ENCODE measurements around the gene DBI.
A peak's percentile ranks its signal among the peaks of the same experiment; 100 is the strongest.
"Not testable (repeated sequence)": the region's sequence is repeated elsewhere in the genome, so short reads cannot be mapped to it uniquely, and the experiment has no call there.

Gene DBI

GRCh38 chr2:119373907-119374745 is 7.3 kb downstream of the DBI start:
- not testable (repeated sequence) for H3K27ac Mint-ChIP-seq; H3K4me1 Mint-ChIP-seq; DNase-seq (ENCODE audit: low spot score in 2 of 2); H3K9me3 Mint-ChIP-seq; H3K4me3 Mint-ChIP-seq; ATAC-seq (ENCODE audit: low read depth); H3K27me3 Mint-ChIP-seq
- H3K36me3 Mint-ChIP-seq = peaks cover 45% of the 10 kb centered on the region

- peaks cover 30% of the 10 kb centered on the region for H3K36me3 Mint-ChIP-seq
- not testable (repeated sequence) for H3K27ac Mint-ChIP-seq; H3K27me3 Mint-ChIP-seq; H3K4me1 Mint-ChIP-seq; DNase-seq (ENCODE audit: low spot score in 2 of 2); H3K4me3 Mint-ChIP-seq; H3K9me3 Mint-ChIP-seq; ATAC-seq (ENCODE audit: low read depth)
Measured at GRCh38 chr2:119376406-119376805, 9.6 kb downstream of the DBI start.

- DNase-seq (ENCODE audit: low spot score in 2 of 2) = no peak
- Mint-ChIP-seq H3K27me3 (no peaks in the 10 kb centered on the region), H3K4me3 (no peak overlapping the region), H3K27ac (no peak overlapping the region), H3K9me3 (peaks cover 7% of the 10 kb centered on the region), H3K4me1 (no peaks in the 10 kb centered on the region), H3K36me3 (peaks cover 28% of the 10 kb centered on the region)
- ATAC-seq (ENCODE audit: low read depth) = no peak
Measured at GRCh38 chr2:119376810-119377209, 10.0 kb downstream of the DBI start.

GRCh38 chr2:119377294-119377992 is 10.7 kb downstream of the DBI start:
- H3K36me3 Mint-ChIP-seq = peaks cover 23% of the 10 kb centered on the region
- peaks cover 7% of the 10 kb centered on the region for H3K9me3 Mint-ChIP-seq
- H3K4me3 Mint-ChIP-seq = no peak overlapping the region
- no peak for ATAC-seq (ENCODE audit: low read depth)
- no peaks in the 10 kb centered on the region for H3K27me3 Mint-ChIP-seq
- no peak for DNase-seq (ENCODE audit: low spot score in 2 of 2)
- H3K27ac Mint-ChIP-seq = no peak overlapping the region
- H3K4me1 Mint-ChIP-seq = no peaks in the 10 kb centered on the region

- Mint-ChIP-seq H3K27ac (no peak overlapping the region), H3K36me3 (peaks cover 18% of the 10 kb centered on the region)
Measured at GRCh38 chr2:119377993-119378345, 11.2 kb downstream of the DBI start.

GRCh38 chr2:119378566-119378965 is 11.8 kb downstream of the DBI start:
- Mint-ChIP-seq H3K4me3 (no peak overlapping the region), H3K27me3 (no peaks in the 10 kb centered on the region), H3K9me3 (peaks cover 6% of the 10 kb centered on the region), H3K27ac (no peak overlapping the region), H3K4me1 (no peaks in the 10 kb centered on the region), H3K36me3 (peaks cover 12% of the 10 kb centered on the region)
- no peak for DNase-seq (ENCODE audit: low spot score in 2 of 2)
- no peak for ATAC-seq (ENCODE audit: low read depth)

More at GRCh38 chr2:119377993-119378345, 11.2 kb downstream of the DBI start:
- DNase-seq (ENCODE audit: low spot score in 2 of 2) (no peak), ATAC-seq (ENCODE audit: low read depth) (no peak)
- H3K27me3 Mint-ChIP-seq = no peaks in the 10 kb centered on the region
- H3K4me3 Mint-ChIP-seq = no peak overlapping the region
- H3K9me3 Mint-ChIP-seq = peaks cover 7% of the 10 kb centered on the region
- H3K4me1 Mint-ChIP-seq = no peaks in the 10 kb centered on the region

- DNase-seq (ENCODE audit: low spot score in 2 of 2) (no peak), ATAC-seq (ENCODE audit: low read depth) (no peak)
- Mint-ChIP-seq H3K36me3 (peaks cover 4% of the 10 kb centered on the region), H3K4me3 (no peak overlapping the region), H3K27ac (no peak overlapping the region), H3K4me1 (peaks cover 5% of the 10 kb centered on the region), H3K27me3 (peaks cover 13% of the 10 kb centered on the region), H3K9me3 (no peaks in the 10 kb centered on the region)
Measured at GRCh38 chr2:119383410-119384140, 16.8 kb downstream of the DBI start.

- Mint-ChIP-seq H3K9me3 (no peaks in the 10 kb centered on the region), H3K4me3 (no peak overlapping the region), H3K4me1 (peaks cover 5% of the 10 kb centered on the region), H3K27me3 (peaks cover 13% of the 10 kb centered on the region), H3K27ac (no peak overlapping the region), H3K36me3 (peaks cover 4% of the 10 kb centered on the region)
- ATAC-seq (ENCODE audit: low read depth) (no peak), DNase-seq (ENCODE audit: low spot score in 2 of 2) (no peak)
Measured at GRCh38 chr2:119384971-119385370, 18.2 kb downstream of the DBI start.

GRCh38 chr2:119385466-119385865 is 18.7 kb downstream of the DBI start:
- H3K27ac Mint-ChIP-seq = no peak overlapping the region
- no peak overlapping the region for H3K4me3 Mint-ChIP-seq
- no peaks in the 10 kb centered on the region for H3K9me3 Mint-ChIP-seq
- no peak for ATAC-seq (ENCODE audit: low read depth)
- H3K36me3 Mint-ChIP-seq = peaks cover 4% of the 10 kb centered on the region
- no peak for DNase-seq (ENCODE audit: low spot score in 2 of 2)
- H3K27me3 Mint-ChIP-seq = peaks cover 13% of the 10 kb centered on the region
- peaks cover 5% of the 10 kb centered on the region for H3K4me1 Mint-ChIP-seq

GRCh38 chr2:119387381-119388129 is 20.8 kb downstream of the DBI start:
- H3K27me3 Mint-ChIP-seq = peaks cover 13% of the 10 kb centered on the region
- no peaks in the 10 kb centered on the region for H3K9me3 Mint-ChIP-seq
- H3K4me1 Mint-ChIP-seq = peaks cover 5% of the 10 kb centered on the region
- no peak overlapping the region for H3K27ac Mint-ChIP-seq
- DNase-seq (ENCODE audit: low spot score in 2 of 2) (no peak), ATAC-seq (ENCODE audit: low read depth) (peak; percentile 50)
- no peak overlapping the region for H3K4me3 Mint-ChIP-seq
- H3K36me3 Mint-ChIP-seq = peaks cover 4% of the 10 kb centered on the region

- DNase-seq (ENCODE audit: low spot score in 2 of 2) (no peak), ATAC-seq (ENCODE audit: low read depth) (no peak)
- Mint-ChIP-seq H3K27me3 (peaks cover 5% of the 10 kb centered on the region), H3K27ac (no peak overlapping the region), H3K9me3 (no peaks in the 10 kb centered on the region), H3K4me1 (peaks cover 5% of the 10 kb centered on the region), H3K36me3 (no peaks in the 10 kb centered on the region), H3K4me3 (no peak overlapping the region)
Measured at GRCh38 chr2:119389615-119390306, 23.0 kb downstream of the DBI start.

GRCh38 chr2:119393971-119394748 is 27.4 kb downstream of the DBI start:
- no peak for ATAC-seq (ENCODE audit: low read depth)
- H3K36me3 Mint-ChIP-seq = no peaks in the 10 kb centered on the region
- H3K27me3 Mint-ChIP-seq = peaks cover 2% of the 10 kb centered on the region

GRCh38 chr2:119397196-119397595 is 30.4 kb downstream of the DBI start:
- H3K4me1 Mint-ChIP-seq = no peaks in the 10 kb centered on the region
- no peak overlapping the region for H3K4me3 Mint-ChIP-seq
- ATAC-seq (ENCODE audit: low read depth) = no peak
- peaks cover 4% of the 10 kb centered on the region for H3K27me3 Mint-ChIP-seq
- no peak overlapping the region for H3K27ac Mint-ChIP-seq
- no peaks in the 10 kb centered on the region for H3K9me3 Mint-ChIP-seq
- no peak for DNase-seq (ENCODE audit: low spot score in 2 of 2)
- H3K36me3 Mint-ChIP-seq = no peaks in the 10 kb centered on the region

More at GRCh38 chr2:119393971-119394748, 27.4 kb downstream of the DBI start:
- H3K9me3 Mint-ChIP-seq = no peaks in the 10 kb centered on the region
- H3K4me1 Mint-ChIP-seq = no peaks in the 10 kb centered on the region
- no peak overlapping the region for H3K27ac Mint-ChIP-seq
- DNase-seq (ENCODE audit: low spot score in 2 of 2) = no peak
- no peak overlapping the region for H3K4me3 Mint-ChIP-seq

Data from memory B cell (primary cell).